Liver (tissue), 9 donors: ENCODE measurements around the gene CADM3. TPM values are rescaled to one million over a fixed set of nuclear protein-coding genes. Genes with fewer than 3 reads are reported as not detected.

Experiments used
- DNase-seq: peaks from one replicate; pipeline ENCODE4 v3.0.0-alpha.2; 2017; ENCODE audit warnings: low spot score
- H3K27ac ChIP-seq, 2 donors: one replicate each; pipeline ENCODE4 v1.7.0; 2013; ENCODE audit warnings: inconsistent platforms in 2 of 2, low read length in 2 of 2, control low read depth in 1 of 2, low read depth in 1 of 2, mild to moderate bottlenecking in 1 of 2
- H3K27me3 ChIP-seq, 4 donors: one replicate each; pipeline versions ENCODE4 v1.6.1 to v1.7.0; 2013; ENCODE audit warnings: low read length in 3 of 4, inconsistent platforms in 1 of 4, mild to moderate bottlenecking in 1 of 4, moderate library complexity in 1 of 4; ENCODE audit not compliant: control insufficient read depth in 4 of 4, insufficient read depth in 4 of 4
- H3K36me3 ChIP-seq, 4 donors: one replicate each; pipeline versions ENCODE4 v1.6.1 to v1.7.0; 2013; ENCODE audit warnings: low read length in 3 of 4, mild to moderate bottlenecking in 3 of 4, low read depth in 1 of 4, moderate library complexity in 1 of 4; ENCODE audit not compliant: control insufficient read depth in 4 of 4, insufficient read depth in 3 of 4
- H3K4me1 ChIP-seq, 4 donors: one replicate each; pipeline versions ENCODE4 v1.6.1 to v1.7.0; 2013; ENCODE audit warnings: low read length in 3 of 4, mild to moderate bottlenecking in 3 of 4, moderate library complexity in 1 of 4; ENCODE audit not compliant: control insufficient read depth in 4 of 4, insufficient read depth in 4 of 4
- H3K4me3 ChIP-seq, 3 donors: one replicate each; pipeline versions ENCODE4 v1.6.1 to v1.7.0; 2013; ENCODE audit warnings: low read length in 3 of 3, control low read depth in 1 of 3, low read depth in 1 of 3, mild to moderate bottlenecking in 1 of 3
- H3K9ac ChIP-seq, 2 donors: one replicate each; pipeline ENCODE4 v1.7.0; 2013; ENCODE audit warnings: low read length in 2 of 2, mild to moderate bottlenecking in 2 of 2, moderate library complexity in 2 of 2, control low read depth in 1 of 2, low read depth in 1 of 2
- H3K9me3 ChIP-seq, 4 donors: one replicate each; pipeline versions ENCODE4 v1.6.1 to v1.7.0; 2013; ENCODE audit warnings: low read length in 3 of 4; ENCODE audit not compliant: control insufficient read depth in 4 of 4
- ATF3 ChIP-seq: IDR thresholded peaks from 2 replicates; pipeline ENCODE4 v1.6.1; 2016; ENCODE audit warnings: antibody characterized with exemption
- EGR1 ChIP-seq, 2 donors: IDR thresholded peaks; 2 replicates each; pipeline ENCODE4 v1.6.1; 2016 to 2018; ENCODE audit warnings: antibody characterized with exemption in 2 of 2, low read depth in 2 of 2
- FOXA1 ChIP-seq: IDR thresholded peaks from 2 replicates; pipeline ENCODE4 v1.6.1; 2016; ENCODE audit warnings: antibody characterized with exemption
- GABPA ChIP-seq, 2 donors: IDR thresholded peaks in 1 of 2; conservative IDR thresholded peaks in 1 of 2; 2 replicates each; pipeline ENCODE4 v1.6.1; 2016; ENCODE audit warnings: antibody characterized with exemption in 2 of 2, mild to moderate bottlenecking in 1 of 2, moderate library complexity in 1 of 2
- HNF4A ChIP-seq, 2 donors: conservative IDR thresholded peaks; 2 replicates each; pipeline ENCODE4 v1.6.1; 2016; ENCODE audit warnings: antibody characterized with exemption in 2 of 2, mild to moderate bottlenecking in 2 of 2
- HNF4G ChIP-seq: IDR thresholded peaks from 2 replicates; pipeline ENCODE4 v1.6.1; 2016; ENCODE audit warnings: antibody characterized with exemption
- NR2F2 ChIP-seq: IDR thresholded peaks from 2 replicates; pipeline ENCODE4 v1.6.1; 2016; ENCODE audit warnings: antibody characterized with exemption
- RAD21 ChIP-seq, 2 donors: IDR thresholded peaks; 2 replicates each; pipeline ENCODE4 v1.6.1; 2016; ENCODE audit warnings: antibody characterized with exemption in 2 of 2, mild to moderate bottlenecking in 2 of 2
- RXRA ChIP-seq, 2 donors: IDR thresholded peaks; 2 replicates each; pipeline ENCODE4 v1.6.1; 2017 to 2018; ENCODE audit warnings: antibody characterized with exemption in 2 of 2, mild to moderate bottlenecking in 1 of 2
- YY1 ChIP-seq: IDR thresholded peaks from 2 replicates; pipeline ENCODE4 v1.6.1; 2016; ENCODE audit warnings: antibody characterized with exemption, mild to moderate bottlenecking
- WGBS: extraction: QIAGEN DNeasy Blood & Tissue Kit; methylation state at CpG from one replicate; pipeline ENCODE4 v1.1.7; 2013; 5-methylcytosine and 5-hydroxymethylcytosine counted together
- polyA plus RNA-seq, 2 donors: library from polyadenylated mRNA; stranded (reverse) in 1 of 2; unstranded in 1 of 2; fragments of 200-250 nt in 1 of 2; fragments of >200 nt in 1 of 2; fragmentation: Nextera tagmentation in 1 of 2; extraction: Ambion mirVana in 1 of 2; gene quantifications; one replicate each; pipeline versions ENCODE4 v1.2.1 to v1.2.3, GENCODE V29; 2013 to 2015
- total RNA-seq, 2 donors: library from RNA; depleted of rRNA; stranded (reverse); fragments of >200 nt; gene quantifications; one replicate each; pipeline ENCODE4 v1.2.3, GENCODE V29; 2014
- TF ChIP-seq, protein P1 (sequence below): fragments of 150-350 bp; IDR thresholded peaks from 2 replicates; pipeline ENCODE4 v1.5.1; 2017; ENCODE audit warnings: improper control_type of control experiment, low read depth, low read length; ENCODE audit not compliant: missing input control
- TF ChIP-seq, protein P2 (sequence below): IDR thresholded peaks from 2 replicates; pipeline ENCODE4 v1.6.1; 2016; ENCODE audit warnings: antibody characterized with exemption
- donor health status: healthy.
- donor health status: healthy.
- donor health status: healthy.
- donor health status: healthy.
- donor health status: healthy.

Gene CADM3
- total and polyA plus RNA-seq, 4 donors, result 0.14 to 0.25 (median 0.16) TPM

- TF ChIP-seq, protein P1, sequence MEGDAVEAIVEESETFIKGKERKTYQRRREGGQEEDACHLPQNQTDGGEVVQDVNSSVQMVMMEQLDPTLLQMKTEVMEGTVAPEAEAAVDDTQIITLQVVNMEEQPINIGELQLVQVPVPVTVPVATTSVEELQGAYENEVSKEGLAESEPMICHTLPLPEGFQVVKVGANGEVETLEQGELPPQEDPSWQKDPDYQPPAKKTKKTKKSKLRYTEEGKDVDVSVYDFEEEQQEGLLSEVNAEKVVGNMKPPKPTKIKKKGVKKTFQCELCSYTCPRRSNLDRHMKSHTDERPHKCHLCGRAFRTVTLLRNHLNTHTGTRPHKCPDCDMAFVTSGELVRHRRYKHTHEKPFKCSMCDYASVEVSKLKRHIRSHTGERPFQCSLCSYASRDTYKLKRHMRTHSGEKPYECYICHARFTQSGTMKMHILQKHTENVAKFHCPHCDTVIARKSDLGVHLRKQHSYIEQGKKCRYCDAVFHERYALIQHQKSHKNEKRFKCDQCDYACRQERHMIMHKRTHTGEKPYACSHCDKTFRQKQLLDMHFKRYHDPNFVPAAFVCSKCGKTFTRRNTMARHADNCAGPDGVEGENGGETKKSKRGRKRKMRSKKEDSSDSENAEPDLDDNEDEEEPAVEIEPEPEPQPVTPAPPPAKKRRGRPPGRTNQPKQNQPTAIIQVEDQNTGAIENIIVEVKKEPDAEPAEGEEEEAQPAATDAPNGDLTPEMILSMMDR, result no peak
- no peak for TF ChIP-seq NR2F2
- TF ChIP-seq HNF4G, result no peak
- TF ChIP-seq RAD21 (IDR thresholded peaks at IDR 0.05), result no peak
These were observed 26.8 kb upstream of the CADM3 start (continued) for GRCh38 chr1:159144571-159144970.

DNA sequence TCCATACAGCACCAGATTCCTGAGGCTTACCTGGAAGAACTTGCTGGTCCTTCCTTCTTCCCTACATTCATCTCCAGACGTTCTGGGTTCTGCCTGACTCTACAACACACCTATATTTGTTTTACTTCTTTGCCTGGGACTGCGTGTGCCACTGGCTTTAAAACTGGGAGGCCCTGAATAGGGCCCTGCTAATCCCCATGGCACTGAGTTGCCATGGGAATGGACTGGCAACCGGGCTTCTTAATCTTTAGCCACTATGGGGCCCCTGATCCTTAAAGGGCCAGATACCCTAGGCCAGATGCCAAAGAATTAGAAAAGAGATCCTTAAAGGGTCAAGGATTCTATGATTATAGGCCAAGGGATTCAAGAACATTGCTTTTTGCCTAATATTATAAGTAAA, 24.4 kb upstream of the CADM3 start:
- Histone ChIP-seq H3K4me1 (no peaks in the 10 kb centered on the region), H3K36me3 (no peaks in the 10 kb centered on the region), H3K27me3 (peaks cover 0 to 3% (median 1%) of the 10 kb centered on the region in 4 donors), H3K9me3 (no peaks in the 10 kb centered on the region), H3K9ac (no peak overlapping the region), H3K4me3 (no peak overlapping the region), H3K27ac (no peak overlapping the region)
- no peak for DNase-seq
- TF ChIP-seq HNF4G (no peak), NR2F2 (no peak), RAD21 (IDR thresholded peaks at IDR 0.05) (no peak)
- WGBS, result 53% methylated on average over 3 of the region's 3 CpGs

DNA sequence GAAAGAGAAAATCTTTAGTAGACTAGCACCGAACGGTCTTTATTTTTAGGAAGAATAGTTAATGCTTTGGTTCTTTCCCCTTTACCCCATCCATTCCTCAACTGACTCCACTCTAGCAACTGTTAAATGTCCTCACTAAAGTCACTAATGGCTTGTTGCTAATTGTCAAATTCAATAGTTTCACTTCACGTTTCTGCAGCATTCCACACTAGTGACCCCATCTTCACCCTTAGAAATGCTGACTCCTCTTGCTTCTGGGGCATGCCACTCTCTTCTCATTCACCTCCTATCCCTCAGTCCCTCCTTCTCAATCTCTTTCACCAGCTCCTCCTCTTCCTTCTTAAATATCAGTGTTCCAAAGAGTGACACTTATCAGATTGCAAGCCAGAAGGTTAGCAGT, 19.4 kb upstream of the CADM3 start:
- H3K9ac ChIP-seq, result no peak overlapping the region
- H3K36me3 ChIP-seq, result no peaks in the 10 kb centered on the region
- no peak for DNase-seq
- H3K4me1 ChIP-seq, result no peaks in the 10 kb centered on the region
- no peaks in the 10 kb centered on the region for H3K27me3 ChIP-seq
- H3K4me3 ChIP-seq, result no peak overlapping the region
- no peak overlapping the region for H3K27ac ChIP-seq
- no peaks in the 10 kb centered on the region for H3K9me3 ChIP-seq
- WGBS, result 68% methylated on average over 3 of the region's 3 CpGs
- no peak for TF ChIP-seq FOXA1
- no peak for TF ChIP-seq GABPA (IDR thresholded peaks at IDR 0.05 in 1 of 2, conservative IDR thresholded peaks at IDR 0.05 in 1 of 2)
- TF ChIP-seq HNF4G, result no peak
- no peak for TF ChIP-seq YY1
- TF ChIP-seq RXRA (IDR thresholded peaks at IDR 0.05), result no peak
- no peak for TF ChIP-seq ATF3
- TF ChIP-seq RAD21 (IDR thresholded peaks at IDR 0.05), result no peak
- no peak for TF ChIP-seq EGR1 (IDR thresholded peaks at IDR 0.05; ENCODE audit: low read depth in 2 of 2)
- no peak for TF ChIP-seq HNF4A (conservative IDR thresholded peaks at IDR 0.05)
- TF ChIP-seq, protein P1, result no peak
- TF ChIP-seq, protein P2, sequence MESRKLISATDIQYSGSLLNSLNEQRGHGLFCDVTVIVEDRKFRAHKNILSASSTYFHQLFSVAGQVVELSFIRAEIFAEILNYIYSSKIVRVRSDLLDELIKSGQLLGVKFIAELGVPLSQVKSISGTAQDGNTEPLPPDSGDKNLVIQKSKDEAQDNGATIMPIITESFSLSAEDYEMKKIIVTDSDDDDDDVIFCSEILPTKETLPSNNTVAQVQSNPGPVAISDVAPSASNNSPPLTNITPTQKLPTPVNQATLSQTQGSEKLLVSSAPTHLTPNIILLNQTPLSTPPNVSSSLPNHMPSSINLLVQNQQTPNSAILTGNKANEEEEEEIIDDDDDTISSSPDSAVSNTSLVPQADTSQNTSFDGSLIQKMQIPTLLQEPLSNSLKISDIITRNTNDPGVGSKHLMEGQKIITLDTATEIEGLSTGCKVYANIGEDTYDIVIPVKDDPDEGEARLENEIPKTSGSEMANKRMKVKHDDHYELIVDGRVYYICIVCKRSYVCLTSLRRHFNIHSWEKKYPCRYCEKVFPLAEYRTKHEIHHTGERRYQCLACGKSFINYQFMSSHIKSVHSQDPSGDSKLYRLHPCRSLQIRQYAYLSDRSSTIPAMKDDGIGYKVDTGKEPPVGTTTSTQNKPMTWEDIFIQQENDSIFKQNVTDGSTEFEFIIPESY, result no peak
